NCI-H1436 treated with DMSO at 0.1 percent for 48 hours (cell line): ENCODE results near the gene SLC35F6.
"Not testable (repeated sequence)": the region's sequence is repeated elsewhere in the genome, so short reads cannot be mapped to it uniquely, and the experiment has no call there.

Experiments used
- DNase-seq: peaks from one replicate; lab custom pipeline; 2025; lab: John Stamatoyannopoulos, UW

Gene SLC35F6

GRCh38 chr2:26730549-26731344, 33.3 kb upstream of the SLC35F6 start:
- no peak for DNase-seq

- no peak for DNase-seq
Observed at GRCh38 chr2:26731714-26732113, 32.4 kb upstream of the SLC35F6 start.

- DNase-seq: no peak
Observed at GRCh38 chr2:26732446-26732845, 31.6 kb upstream of the SLC35F6 start.

- no peak for DNase-seq
Observed at GRCh38 chr2:26733413-26733812, 30.7 kb upstream of the SLC35F6 start.

- DNase-seq: no peak
Observed at GRCh38 chr2:26735097-26735496, 29.0 kb upstream of the SLC35F6 start.

GRCh38 chr2:26735883-26736588, 28.0 kb upstream of the SLC35F6 start:
- no peak for DNase-seq

GRCh38 chr2:26737221-26737620, 26.9 kb upstream of the SLC35F6 start:
- DNase-seq: no peak

GRCh38 chr2:26738481-26738880, 25.6 kb upstream of the SLC35F6 start:
- DNase-seq: no peak

GRCh38 chr2:26739514-26739913, 24.6 kb upstream of the SLC35F6 start:
- no peak for DNase-seq

GRCh38 chr2:26740346-26740745, 23.7 kb upstream of the SLC35F6 start:
- no peak for DNase-seq

- DNase-seq: no peak
Observed at GRCh38 chr2:26740890-26741302, 23.2 kb upstream of the SLC35F6 start.

GRCh38 chr2:26742048-26742770, 21.9 kb upstream of the SLC35F6 start:
- DNase-seq: no peak

- no peak for DNase-seq
Observed at GRCh38 chr2:26743852-26744251, 20.2 kb upstream of the SLC35F6 start.

GRCh38 chr2:26744953-26745352, 19.1 kb upstream of the SLC35F6 start:
- DNase-seq: no peak

GRCh38 chr2:26745609-26746327, 18.3 kb upstream of the SLC35F6 start:
- DNase-seq: peak; percentile 25

- DNase-seq: no peak
Observed at GRCh38 chr2:26746934-26747333, 17.1 kb upstream of the SLC35F6 start.

- DNase-seq: not testable (repeated sequence)
Observed at GRCh38 chr2:26749787-26750420, 14.2 kb upstream of the SLC35F6 start.

- DNase-seq: not testable (repeated sequence)
Observed at GRCh38 chr2:26750467-26750866, 13.6 kb upstream of the SLC35F6 start.

GRCh38 chr2:26752656-26753055, 11.4 kb upstream of the SLC35F6 start:
- DNase-seq: no peak

- DNase-seq: no peak
Observed at GRCh38 chr2:26754539-26754938, 9.5 kb upstream of the SLC35F6 start.

GRCh38 chr2:26754972-26755670, 9.0 kb upstream of the SLC35F6 start:
- DNase-seq: no peak
